Endothelial cell of umbilical vein (primary cell): ENCODE results near the gene EMP3. TPM values are rescaled to one million over a fixed set of nuclear protein-coding genes. Genes with fewer than 3 reads are reported as not detected.

ENCODE experiments used
- BruUV-seq: library from RNA; stranded (reverse); fragments of 400-500 nt; replicated peaks from 2 replicates; lab custom pipeline; 2021; lab: Mats Ljungman, UMichigan
- CTCF ChIA-PET: fragments of 300-600, 350-600 bp; sonication (Branson Sonifier 250); formaldehyde crosslinking; loops from one replicate; lab custom pipeline; 2021; ENCODE audit warnings: antibody characterized with exemption, inconsistent platforms; lab: Charles Lee
- POLR2A ChIA-PET: fragments of 300-600, 350-600 bp; sonication (Branson Sonifier 250); formaldehyde crosslinking; loops from one replicate; lab custom pipeline; 2021; ENCODE audit warnings: antibody characterized with exemption, inconsistent platforms; lab: Charles Lee
- DNase-seq: peaks from one replicate; pipeline ENCODE4 v3.0.0-alpha.2; 2011; ENCODE audit warnings: low read depth, low spot score
- FAIRE-seq: peaks from 2 replicates; lab custom pipeline; 2011; peaks lifted over from hg19 to GRCh38; lab: Jason Lieb, UNC
- H2AFZ ChIP-seq: 2 replicates; pipeline ENCODE4 v1.6.0; 2012; ENCODE audit warnings: low read depth, low read length, control low read depth, inconsistent platforms
- H3K27ac ChIP-seq: 2 replicates; pipeline ENCODE4 v1.5.1; 2011; ENCODE audit warnings: low read depth, mild to moderate bottlenecking, control low read depth, low read length, moderate library complexity; ENCODE audit not compliant: insufficient read depth
- H3K27me3 ChIP-seq, 2 experiments: 2 replicates each; pipeline versions ENCODE4 v1.6.0 to v1.6.1; 2011; ENCODE audit warnings: low read length in 2 of 2, mixed read lengths in 1 of 2; ENCODE audit not compliant: control insufficient read depth in 2 of 2, insufficient read depth in 2 of 2
- H3K36me3 ChIP-seq, 2 experiments: 2 replicates in 1 of 2; 3 replicates in 1 of 2; pipeline ENCODE4 v1.5.1; 2011; ENCODE audit warnings: low read length in 2 of 2, mild to moderate bottlenecking in 1 of 2, moderate library complexity in 1 of 2; ENCODE audit not compliant: control insufficient read depth in 2 of 2, insufficient read depth in 2 of 2; ENCODE audit errors: extremely low read depth in 1 of 2
- H3K4me1 ChIP-seq: 3 replicates; pipeline ENCODE4 v1.5.1; 2011; ENCODE audit warnings: mild to moderate bottlenecking, low read length; ENCODE audit not compliant: control insufficient read depth, insufficient read depth; ENCODE audit errors: extremely low read depth
- H3K4me2 ChIP-seq: 2 replicates; pipeline ENCODE4 v1.6.1; 2011; ENCODE audit warnings: low read length, control low read depth, mixed read lengths; ENCODE audit not compliant: insufficient read depth
- H3K4me3 ChIP-seq, 3 experiments: fragments of 200-600 bp in 1 of 3; sonication (generic), shearing (Covaris generic) in 1 of 3; replicated peaks in 1 of 3; 2 replicates each; pipeline ENCODE4 v1.5.1; 2011 to 2016; ENCODE audit warnings: control low read depth in 3 of 3, low read length in 3 of 3, mild to moderate bottlenecking in 2 of 3, inconsistent platforms in 1 of 3, low read depth in 1 of 3, moderate library complexity in 1 of 3; ENCODE audit not compliant: insufficient read depth in 1 of 3
- H3K79me2 ChIP-seq: 2 replicates; pipeline ENCODE4 v1.6.0; 2012; ENCODE audit warnings: low read length, inconsistent platforms; ENCODE audit not compliant: control insufficient read depth, insufficient read depth
- H3K9ac ChIP-seq: replicated peaks from 2 replicates; pipeline ENCODE3; 2011; ENCODE audit warnings: low read length, control low read depth; ENCODE audit not compliant: insufficient read depth; ENCODE audit errors: extremely low read depth
- H3K9me1 ChIP-seq: replicated peaks from 3 replicates; pipeline ENCODE4 v1.6.0; 2011; ENCODE audit warnings: mild to moderate bottlenecking, low read length; ENCODE audit not compliant: control insufficient read depth, insufficient read depth; ENCODE audit errors: extremely low read depth
- H3K9me3 ChIP-seq: replicated peaks from 2 replicates; pipeline ENCODE4 v1.5.1; 2012; ENCODE audit warnings: low read length, inconsistent platforms; ENCODE audit not compliant: control insufficient read depth, insufficient read depth
- H4K20me1 ChIP-seq: replicated peaks from 2 replicates; pipeline ENCODE3; 2011; ENCODE audit warnings: mild to moderate bottlenecking, low read length; ENCODE audit not compliant: control insufficient read depth, insufficient read depth; ENCODE audit errors: extremely low read depth
- CTCF ChIP-seq, 2 donors: IDR thresholded peaks; 1 replicate in 1 of 2; 2 replicates in 1 of 2; pipeline ENCODE4 v1.5.1; 2011; ENCODE audit warnings: low read length in 2 of 2, mild to moderate bottlenecking in 2 of 2, moderate library complexity in 2 of 2, control low read depth in 1 of 2, inconsistent platforms in 1 of 2, low read depth in 1 of 2; ENCODE audit not compliant: insufficient read depth in 1 of 2; ENCODE audit errors: extremely low read depth in 1 of 2
- EZH2 ChIP-seq: IDR thresholded peaks from 2 replicates; pipeline ENCODE4 v1.6.1; 2012; ENCODE audit warnings: borderline replicate concordance, low read depth, mild to moderate bottlenecking, moderate library complexity, low read length, inconsistent platforms; ENCODE audit not compliant: severe bottlenecking
- FOS ChIP-seq: IDR thresholded peaks from 2 replicates; pipeline ENCODE4 v1.6.1; 2011; ENCODE audit warnings: mild to moderate bottlenecking, low read length, moderate library complexity, borderline replicate concordance; ENCODE audit not compliant: insufficient read depth
- GATA2 ChIP-seq: IDR thresholded peaks from 2 replicates; pipeline ENCODE4 v1.7.0; 2011; ENCODE audit warnings: low read depth, mild to moderate bottlenecking, moderate library complexity, mixed read lengths, low read length; ENCODE audit not compliant: insufficient read length, insufficient read depth
- JUN ChIP-seq: IDR thresholded peaks from 2 replicates; pipeline ENCODE4 v1.6.1; 2011; ENCODE audit warnings: borderline replicate concordance, low read depth; ENCODE audit not compliant: insufficient read length, insufficient read depth
- MAX ChIP-seq: IDR thresholded peaks from 2 replicates; pipeline ENCODE4 v1.6.1; 2011; ENCODE audit not compliant: insufficient read depth, insufficient read length
- MYC ChIP-seq: IDR thresholded peaks from one replicate; pipeline ENCODE4 v1.6.1; 2011; ENCODE audit warnings: mild to moderate bottlenecking, low read depth, low read length
- POLR2A ChIP-seq: IDR thresholded peaks from 2 replicates; pipeline ENCODE4 v1.6.1; 2012; ENCODE audit warnings: low read depth, mild to moderate bottlenecking, control low read depth, low read length
- POLR2AphosphoS5 ChIP-seq: IDR thresholded peaks from 2 replicates; pipeline ENCODE4 v1.6.1; 2012; ENCODE audit warnings: low read depth, mild to moderate bottlenecking, control low read depth, low read length, moderate library complexity; ENCODE audit not compliant: insufficient read depth
- dilution Hi-C: fragments of 300-500 bp; cut with MboI; formaldehyde crosslinking; loops from one replicate; pipeline ENCODE4 v1.15.0; 2019; ENCODE audit warnings: low sequenced_read_pairs; ENCODE audit not compliant: extremely low pct_ligation_motif_present
- intact Hi-C: fragments of 100-400 bp; cut with micrococcal nuclease; formaldehyde crosslinking; loops from one replicate; pipeline ENCODE4 v1.10.0; 2022
- polyA plus RNA-seq, 4 experiments: library from polyadenylated mRNA; depleted of rRNA in 3 of 4; stranded (reverse) in 3 of 4; unstranded in 1 of 4; fragments of >200 nt; gene quantifications; 2 replicates each; pipeline versions ENCODE4 v1.2.1 to v1.2.3, GENCODE V29; 2011 to 2012; ENCODE audit warnings: missing spikeins in 1 of 4
- total RNA-seq: library from RNA; stranded (reverse); gene quantifications from 2 replicates; pipeline ENCODE4 v1.2.3, GENCODE V29; 2021

EMP3 gene
- total and polyA plus RNA-seq, 2 donors (not counting 3 experiments of a cell fraction or from before 2014, with no cell fraction given) = 127 to 406 TPM

- no peak overlapping the region for H3K27ac ChIP-seq
- H3K4me2 ChIP-seq = no peak overlapping the region
- no peaks in the 10 kb centered on the region for H3K9me3 ChIP-seq
- H3K9ac ChIP-seq = no peak overlapping the region
- intact Hi-C loops (no loop called here), dilution Hi-C loops (no loop called here)
- peaks cover 8% of the 10 kb centered on the region for H3K4me1 ChIP-seq
- no peaks in the 10 kb centered on the region for H3K79me2 ChIP-seq
- TF ChIP-seq JUN = no peak
- no peak for TF ChIP-seq POLR2AphosphoS5
- no peak for TF ChIP-seq EZH2
- no peak for TF ChIP-seq MYC
- TF ChIP-seq MAX = no peak
- TF ChIP-seq FOS = no peak
- TF ChIP-seq POLR2A = no peak
- no peak for TF ChIP-seq CTCF (IDR thresholded peaks at IDR 0.05; ENCODE audit: extremely low read depth in 1 of 2, insufficient read depth in 1 of 2, low read depth in 1 of 2, low read length in 2 of 2)
- TF ChIP-seq GATA2 = no peak
- CTCF ChIA-PET = no interaction called here
- H3K36me3 ChIP-seq = no peaks in the 10 kb centered on the region
- no peak overlapping the region for H3K4me3 ChIP-seq
- H3K27me3 ChIP-seq = no peaks in the 10 kb centered on the region
- DNase-seq = no peak
- no peaks in the 10 kb centered on the region for H3K9me1 ChIP-seq
- H2AFZ ChIP-seq = no peak overlapping the region
- BruUV-seq = no TSS peak
- FAIRE-seq = peak; percentile 8
- POLR2A ChIA-PET = no interaction called here
- no peaks in the 10 kb centered on the region for H4K20me1 ChIP-seq
Observed at GRCh38 chr19:48367855-48368254, 42.5 kb downstream of the EMP3 start.
